Measurements from ENCODE around the gene EPHB6.

The EPHB6 gene

DNA sequence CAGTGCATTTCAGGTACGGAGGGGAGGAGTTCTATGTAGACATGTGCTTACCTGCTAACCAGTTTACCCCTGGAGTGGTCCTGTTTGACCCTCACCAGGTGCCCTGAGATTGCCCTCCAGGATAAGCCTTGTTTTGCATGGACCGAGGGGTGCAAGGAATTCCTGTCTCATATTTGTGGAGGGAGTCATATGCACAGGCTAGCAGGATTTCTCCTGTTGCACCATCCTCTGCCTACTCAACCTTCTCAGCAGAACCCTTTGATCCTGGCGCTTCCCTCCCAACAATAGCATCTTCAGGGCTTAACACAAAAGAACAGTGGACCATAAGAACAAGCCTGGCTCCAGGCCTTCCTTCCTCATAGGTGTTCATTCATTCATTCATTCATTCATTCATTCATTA is 23.4 kb downstream of the EPHB6 start:
- no peak for DNase-seq

DNA sequence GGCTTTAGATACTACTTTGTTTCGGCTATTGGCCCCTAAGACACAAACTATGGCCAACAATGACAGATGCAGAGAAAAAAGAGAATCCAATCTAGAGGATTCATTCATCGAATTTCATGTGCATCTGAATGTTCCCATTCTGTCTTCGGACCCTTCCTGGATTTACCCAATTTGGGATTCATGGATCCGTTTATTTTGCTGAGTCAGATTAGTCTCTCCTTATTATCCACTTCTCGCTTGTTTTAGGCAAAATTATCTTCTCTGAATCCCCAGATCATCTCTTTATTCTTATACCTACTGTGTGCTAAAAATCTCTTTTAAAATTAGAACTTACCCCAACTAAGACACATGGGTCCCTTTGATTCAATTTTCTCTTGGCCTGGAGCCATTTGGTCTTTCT is 24.2 kb downstream of the EPHB6 start:
- no peak for DNase-seq

DNA sequence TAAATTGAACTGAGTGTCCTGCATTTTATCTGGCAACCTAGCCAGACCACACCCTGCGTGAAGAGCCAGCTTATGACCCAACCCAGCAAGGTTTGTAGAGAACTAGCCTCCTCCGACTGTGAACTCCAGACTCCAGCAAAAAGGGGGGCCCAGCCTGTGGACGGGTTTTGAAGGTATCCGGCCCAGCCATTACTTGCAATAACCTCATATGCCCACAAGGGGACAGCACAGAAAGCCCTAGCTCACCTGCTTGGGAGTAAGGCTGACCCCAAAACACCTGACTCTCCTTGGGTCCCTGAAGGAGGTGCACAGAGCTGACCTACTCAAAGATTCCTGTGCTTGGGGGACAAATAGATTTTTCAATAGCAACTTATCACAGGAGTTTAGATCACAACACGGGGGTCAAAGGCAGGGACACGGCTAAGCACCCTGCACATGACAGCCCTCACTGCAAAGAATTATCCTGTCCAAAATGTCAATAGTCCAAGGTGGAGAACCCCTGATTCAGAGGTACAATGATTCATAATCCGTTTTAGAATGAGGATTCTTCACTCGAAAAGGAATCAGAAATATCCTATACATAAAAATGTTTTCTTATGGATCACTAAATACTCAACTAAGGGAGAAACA is 26.1 kb downstream of the EPHB6 start:
- peak; percentile 61 for DNase-seq

DNA sequence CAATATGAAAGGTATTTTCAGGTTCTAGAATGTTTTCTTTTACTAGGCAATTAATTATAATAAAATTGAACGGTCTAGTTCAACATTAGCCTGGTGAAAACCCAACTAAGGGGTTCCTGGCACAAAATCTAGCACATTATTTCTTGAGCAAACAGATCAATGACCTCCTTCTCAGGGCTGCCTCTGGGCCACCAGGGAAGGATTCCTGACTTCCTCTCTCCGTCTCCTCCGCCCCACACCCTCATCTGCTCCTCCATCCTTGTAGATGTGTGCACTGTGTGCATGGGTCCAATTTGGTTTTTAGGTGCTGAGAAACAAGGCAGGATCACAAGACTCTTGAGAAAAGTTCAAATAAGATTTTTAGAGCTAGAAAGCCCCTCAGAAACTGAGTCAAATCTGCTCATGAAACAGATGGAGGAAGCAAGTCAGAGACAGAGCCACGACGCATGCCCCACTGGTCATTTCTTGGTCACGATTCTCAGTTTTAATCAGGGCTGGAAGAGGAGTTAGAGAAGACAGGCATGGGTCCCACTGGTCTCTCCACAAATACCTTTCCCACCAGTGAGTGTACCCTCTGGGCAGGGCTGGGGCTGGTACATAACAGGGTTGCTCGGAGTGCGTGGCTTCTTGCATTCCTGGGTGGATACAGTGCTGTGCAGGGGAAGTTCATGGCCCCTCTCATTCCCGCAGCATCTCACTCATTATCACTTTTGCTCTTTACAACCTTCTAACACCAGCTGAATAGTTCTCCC is 26.9 kb downstream of the EPHB6 start:
- DNase-seq: no peak

DNA sequence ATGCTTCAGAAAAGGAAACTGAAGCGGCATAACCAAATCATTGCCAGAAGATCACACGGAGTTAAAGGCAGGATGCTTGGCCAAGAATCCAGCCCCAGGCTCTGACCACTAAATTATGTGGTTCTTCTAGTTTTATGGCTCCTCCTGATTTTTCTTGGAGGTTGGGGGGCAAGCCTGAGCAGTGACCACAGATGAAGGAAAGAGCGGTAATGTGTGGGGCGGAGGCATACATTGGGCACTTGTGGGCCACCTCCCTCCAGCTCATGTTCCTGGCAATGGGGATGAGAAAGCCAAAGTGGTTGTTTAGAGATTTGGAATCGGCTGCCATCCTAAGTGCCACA is 27.4 kb downstream of the EPHB6 start:
- DNase-seq: no peak

DNA sequence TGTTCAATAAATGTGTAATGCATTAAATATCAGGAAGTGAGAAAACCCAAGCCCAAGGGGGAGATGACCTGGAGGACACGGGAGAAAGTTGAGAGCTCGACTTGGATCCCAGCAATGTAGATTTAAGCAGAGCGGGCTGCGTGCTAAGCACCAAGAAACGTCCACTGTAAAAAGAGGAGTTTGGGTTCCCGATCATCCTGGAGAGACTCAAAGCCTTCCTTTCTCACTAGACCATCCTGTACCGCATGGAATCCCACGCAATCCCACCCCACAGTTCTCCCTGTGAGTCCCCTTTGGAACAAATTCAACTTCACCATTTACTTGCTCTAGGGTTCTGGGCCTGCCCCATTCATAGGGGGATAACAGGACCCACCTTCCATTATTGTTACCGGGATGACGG is 28.3 kb downstream of the EPHB6 start:
- no peak for DNase-seq

DNA sequence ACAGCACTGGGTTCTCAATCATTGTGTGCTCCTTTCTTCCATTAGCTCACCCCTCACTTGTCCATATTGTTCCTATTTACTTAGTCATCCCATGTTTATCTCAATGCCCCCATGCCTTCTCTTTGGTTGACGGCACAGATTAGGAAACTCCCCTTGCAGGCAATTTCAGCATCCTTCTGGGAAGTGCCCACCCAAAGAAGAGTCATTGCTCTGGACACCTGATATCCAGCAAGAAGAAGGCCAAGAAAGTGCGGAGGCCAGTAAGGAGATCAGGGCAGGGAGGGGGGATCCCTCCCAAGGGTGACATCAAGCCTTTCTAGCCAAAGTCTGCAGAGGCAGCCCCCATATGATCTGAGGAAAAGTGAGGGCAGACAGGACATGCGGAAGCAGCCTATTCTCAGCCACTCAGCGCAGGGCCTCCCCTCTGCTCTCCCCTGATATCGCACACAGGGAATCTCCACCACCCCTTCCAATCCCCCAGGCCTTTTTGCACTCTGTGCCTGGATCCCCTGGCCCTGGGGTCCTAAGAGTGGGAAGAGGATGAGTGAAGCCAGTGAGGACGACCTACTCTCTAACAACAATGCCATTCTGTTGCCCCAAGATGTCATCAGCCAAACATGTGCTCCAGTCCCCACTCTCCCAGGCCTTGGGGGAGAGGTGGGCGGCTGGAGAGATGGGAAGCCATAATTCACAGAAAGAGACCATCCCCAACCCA is 28.9 kb downstream of the EPHB6 start:
- no peak for DNase-seq

DNA sequence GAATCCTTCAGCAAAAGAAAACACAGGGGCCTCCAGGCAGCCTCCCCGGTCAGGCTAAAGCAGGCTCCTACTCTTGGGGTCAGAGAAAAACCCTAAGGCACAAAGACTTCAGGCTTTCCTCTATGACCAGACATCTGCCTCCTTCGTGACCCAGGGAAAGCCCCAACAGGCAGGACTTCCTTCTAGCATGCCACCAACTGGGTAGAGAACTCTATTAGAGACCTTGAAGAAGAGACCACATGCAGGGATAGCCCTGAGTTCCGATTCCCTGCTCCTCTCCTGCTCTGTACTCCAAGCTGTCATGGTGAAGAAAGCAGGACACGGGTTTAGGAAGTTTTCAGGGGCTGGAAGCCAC is 29.4 kb downstream of the EPHB6 start:
- DNase-seq: no peak

DNA sequence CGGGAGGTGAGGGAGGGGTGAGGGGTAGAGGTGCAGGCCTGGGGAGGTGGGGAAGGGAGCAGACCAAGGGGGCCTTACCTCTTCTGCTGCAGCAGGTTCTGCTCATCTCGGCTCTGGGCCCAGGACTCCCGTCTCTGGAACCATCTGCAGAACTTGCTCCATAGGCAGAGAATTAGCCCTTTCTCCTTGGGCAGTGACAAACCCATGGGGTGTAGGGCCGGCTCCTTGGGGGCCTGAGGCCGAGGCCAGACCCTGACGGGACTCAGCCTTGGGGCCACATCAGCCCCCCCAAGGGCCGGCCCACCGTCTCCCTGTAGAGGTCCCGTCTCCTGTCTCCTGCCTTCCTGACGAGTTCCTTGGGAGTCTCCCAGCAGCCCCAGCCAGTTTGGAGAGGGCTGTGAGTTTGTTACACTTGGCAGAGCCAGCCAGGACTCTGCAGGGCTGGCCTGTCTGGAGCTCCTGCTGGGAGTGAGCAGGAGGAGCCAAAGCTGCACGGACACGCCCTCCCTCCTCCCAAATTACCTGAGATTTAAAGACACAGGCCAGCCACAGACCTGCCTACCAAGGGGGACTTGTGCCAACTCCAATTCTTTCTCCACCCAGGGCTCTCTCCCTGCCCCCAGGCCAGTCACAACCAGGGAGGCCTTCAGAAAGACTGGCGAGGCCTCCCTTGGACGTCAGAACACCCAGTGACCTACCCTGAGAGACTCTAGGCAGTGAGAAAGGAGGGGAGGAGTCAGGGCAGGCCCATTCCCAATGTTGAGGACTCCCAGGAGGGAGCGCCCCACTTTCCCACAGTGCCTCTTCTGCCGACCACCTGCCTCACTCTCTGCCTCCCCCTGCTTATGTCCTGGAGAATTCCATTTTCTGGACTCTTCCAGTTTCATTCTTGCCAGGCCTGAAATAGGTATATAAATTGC is 30.7 kb downstream of the EPHB6 start, which contains the start of gene TRPV6:
TSS of gene TRPV6 (minus strand) at position 435 of the 920 bp plus-strand sequence.
- DNase-seq: no peak

DNA sequence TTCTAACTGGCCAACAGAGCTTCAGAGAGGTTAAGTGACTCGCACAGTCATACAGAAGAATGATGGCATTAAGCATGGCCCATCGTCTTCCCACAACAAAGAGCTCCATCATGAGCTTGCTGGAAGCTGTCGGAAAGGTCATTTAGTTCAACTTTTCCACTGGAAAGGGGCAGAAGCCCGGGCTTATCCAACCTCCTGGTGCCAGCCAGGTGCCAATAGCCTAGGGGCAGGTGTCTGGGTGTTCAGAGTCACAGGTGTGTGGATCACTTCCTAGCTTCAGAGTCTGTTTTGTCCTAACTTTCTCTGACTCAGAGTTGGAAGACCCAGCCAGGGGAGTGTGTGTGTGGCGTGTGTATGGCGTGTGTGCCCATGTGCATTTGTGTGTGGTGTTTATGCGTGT is 32.0 kb downstream of the EPHB6 start:
- DNase-seq: no peak

DNA sequence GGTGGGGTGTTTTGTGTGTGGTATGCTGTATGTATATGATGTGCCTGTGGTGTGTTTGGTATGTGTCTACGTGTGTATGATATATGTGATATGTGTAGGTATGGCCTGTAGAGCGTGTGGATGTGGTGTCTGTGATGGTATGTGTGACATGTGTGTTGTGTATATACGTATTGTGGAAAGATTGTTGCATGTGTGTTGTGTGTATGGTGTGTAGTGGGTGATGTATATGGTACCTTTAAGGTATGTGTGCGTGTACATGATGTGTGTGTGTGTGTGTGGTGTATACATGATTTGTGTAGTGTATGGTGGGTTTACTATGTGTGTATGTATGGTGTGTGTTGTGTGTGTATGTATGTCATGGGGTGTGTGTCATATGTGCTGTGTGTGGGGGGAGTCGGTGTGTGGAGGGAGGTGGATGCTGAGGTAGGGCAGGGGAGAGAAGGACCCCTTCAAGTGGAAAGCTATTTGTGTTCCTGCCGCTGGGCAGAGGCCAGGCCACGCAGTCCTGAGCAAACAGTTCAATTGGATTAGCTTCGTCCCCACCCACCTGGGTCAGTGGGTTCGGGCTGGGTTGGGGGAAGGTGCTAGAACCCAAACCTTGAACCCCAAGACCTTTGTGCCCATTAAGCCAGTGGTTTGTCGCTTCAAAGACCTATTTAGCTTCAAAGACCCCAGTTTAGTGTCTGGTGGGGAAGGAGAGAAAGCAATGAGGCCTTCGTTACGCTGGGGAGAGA is 32.6 kb downstream of the EPHB6 start:
- no peak for DNase-seq

DNA sequence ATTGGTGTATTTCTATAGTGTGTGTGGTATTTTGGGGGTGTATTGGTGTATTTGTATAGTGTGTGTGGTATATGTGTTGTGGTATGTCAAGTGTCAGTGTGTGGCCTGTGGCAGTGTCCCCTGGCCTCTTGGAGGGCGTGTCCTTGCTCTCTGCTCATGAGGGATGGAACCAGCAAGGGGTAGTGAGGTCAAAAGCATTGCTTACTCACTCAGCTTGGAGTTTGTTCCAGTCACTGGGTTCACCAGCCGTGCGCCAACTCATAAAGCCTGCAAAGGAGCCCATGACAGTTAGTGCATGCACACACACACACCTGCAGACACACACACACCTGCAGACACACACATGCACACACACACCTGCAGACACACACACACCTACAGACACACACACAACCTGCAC is 34.9 kb downstream of the EPHB6 start:
- DNase-seq: no peak

DNA sequence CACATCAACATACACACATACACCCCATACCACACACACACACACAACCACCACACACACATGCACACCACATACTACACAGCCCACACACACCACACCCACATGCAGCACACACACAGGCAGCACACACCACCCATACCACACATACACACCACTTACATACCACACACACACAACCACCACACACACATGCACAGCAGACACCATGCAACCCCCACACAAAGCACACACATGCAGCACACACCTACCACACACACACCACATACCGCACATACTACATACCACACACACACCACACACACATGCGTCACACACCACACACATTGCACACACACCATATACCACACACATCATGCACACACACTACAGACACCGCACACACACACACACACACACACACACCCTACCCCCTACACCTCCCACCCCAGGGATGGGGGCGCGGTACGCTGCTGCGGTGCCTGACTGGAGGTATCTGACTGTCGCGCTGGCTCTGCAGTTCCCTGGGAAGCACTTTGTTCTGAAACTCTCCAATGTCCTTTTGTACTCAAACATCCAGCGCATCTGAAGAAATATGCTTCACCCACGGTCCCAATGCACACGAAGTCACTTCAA is 36.1 kb downstream of the EPHB6 start:
- no peak for DNase-seq

DNA sequence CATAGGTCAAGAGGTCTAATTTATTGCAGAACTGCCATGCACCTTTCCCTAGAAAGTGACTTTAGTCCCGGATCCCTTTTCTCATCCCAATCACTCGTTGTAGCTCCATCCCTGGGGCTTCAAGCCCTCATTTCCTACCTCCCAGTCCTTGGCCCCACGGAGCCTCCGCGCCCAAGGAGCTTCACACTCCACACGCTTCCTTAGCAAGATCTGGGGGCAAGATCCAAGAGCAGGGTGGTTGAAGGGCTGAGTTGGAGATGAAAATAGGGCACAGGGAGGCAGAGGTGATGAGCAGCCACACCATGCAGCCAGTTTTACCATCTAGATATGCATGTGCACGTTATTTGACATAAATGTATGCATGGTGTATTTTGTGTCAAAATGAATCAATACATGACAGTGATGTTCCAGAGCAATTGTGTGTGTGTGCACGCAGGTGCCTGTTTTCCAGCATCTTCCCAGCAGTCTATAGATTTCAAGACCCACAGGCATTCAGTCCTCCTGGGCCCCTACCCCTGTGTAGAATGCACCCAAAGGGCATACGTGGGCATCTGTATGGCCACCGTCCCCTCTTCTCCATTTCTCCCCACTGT is 36.7 kb downstream of the EPHB6 start:
- DNase-seq: no peak

DNA sequence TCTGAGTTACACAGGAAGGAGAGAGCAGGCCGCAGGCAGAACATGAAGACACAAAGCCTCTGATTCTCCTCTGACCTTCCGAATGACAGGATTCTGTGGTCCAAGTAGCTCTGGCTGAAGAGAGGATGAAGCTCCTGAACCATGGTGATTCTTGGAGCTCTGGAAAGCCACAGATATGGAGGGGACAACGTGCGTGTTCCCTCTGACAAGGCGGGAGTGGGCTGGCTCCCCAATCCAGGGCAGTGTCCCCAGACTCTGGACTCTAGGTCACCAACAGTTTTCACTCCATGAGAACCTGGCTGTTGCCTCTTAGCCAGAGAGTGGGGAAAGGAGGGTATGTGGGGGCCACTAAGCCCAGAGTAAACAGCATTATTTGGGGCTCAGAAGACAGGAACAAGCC is 38.1 kb downstream of the EPHB6 start:
- DNase-seq: no peak

DNA sequence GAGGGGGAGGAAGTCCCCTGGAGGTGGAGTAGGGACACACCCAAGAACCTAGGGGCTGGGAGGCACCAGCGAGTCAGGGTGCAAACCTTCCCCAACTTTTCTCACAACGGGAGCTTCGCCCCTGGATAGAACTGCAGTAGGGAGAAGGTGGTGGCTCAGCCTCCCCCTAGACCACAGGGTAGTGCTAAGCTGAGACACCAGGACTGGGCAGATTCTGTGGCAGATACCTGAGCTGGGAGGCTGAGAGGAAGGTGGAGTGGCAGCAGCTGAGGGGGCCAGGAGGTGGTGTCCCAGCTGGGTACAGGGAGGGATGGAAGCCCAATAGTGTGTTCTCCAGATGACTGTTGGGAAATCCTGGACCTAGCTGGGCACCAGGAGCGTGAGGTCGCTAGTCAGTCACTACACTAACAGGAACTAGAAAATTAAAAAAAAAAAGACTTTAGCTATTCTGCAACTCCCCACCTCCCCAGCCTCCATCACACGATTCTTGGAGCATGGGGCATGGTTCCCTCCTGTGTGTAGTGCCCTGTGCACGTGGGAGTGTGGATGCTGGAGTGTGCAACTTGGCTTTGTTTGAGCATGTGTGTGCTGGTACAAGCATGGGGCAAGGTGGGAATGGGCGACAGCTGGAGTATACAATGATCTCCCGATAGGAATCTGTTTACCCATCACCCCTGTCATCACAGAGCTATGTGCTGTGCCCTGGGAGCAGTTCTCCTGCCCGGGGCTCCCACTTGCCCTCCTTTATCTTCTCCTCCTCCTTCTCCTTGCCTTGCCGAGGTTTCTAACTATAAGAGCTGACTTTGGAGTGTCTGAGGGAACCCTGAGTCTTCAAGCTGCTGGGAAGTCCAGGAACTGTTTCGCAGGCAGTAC is 39.5 kb downstream of the EPHB6 start:
- DNase-seq: no peak

DNA sequence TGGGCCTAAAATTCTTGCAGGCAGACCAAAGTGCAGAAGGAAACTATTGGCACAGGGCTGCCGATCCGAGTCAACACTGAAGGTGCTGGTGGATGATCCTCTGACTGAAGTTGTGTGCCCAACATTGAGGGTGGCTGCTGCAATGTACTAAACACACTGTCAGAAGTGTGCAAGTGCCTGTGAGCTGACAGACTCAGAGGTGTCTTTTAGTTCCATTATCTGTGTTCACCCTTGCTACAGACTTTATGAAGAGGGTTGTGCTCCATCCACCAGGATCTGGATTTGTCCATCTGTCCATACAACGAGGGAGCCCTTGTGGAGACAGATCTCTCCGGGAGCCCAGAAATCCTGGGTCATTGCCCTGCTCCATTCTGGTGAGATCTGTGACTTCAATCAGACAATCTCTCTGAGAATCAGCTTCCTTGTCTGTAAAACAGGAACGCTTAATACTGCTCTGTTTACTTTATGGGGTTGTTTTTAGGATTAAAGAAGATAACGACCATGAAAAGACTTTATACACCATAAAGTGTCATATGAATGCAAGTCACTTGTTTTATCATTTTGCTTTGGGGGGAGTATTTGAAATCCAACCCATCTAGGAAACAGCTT is 40.2 kb downstream of the EPHB6 start:
- DNase-seq: no peak

DNA sequence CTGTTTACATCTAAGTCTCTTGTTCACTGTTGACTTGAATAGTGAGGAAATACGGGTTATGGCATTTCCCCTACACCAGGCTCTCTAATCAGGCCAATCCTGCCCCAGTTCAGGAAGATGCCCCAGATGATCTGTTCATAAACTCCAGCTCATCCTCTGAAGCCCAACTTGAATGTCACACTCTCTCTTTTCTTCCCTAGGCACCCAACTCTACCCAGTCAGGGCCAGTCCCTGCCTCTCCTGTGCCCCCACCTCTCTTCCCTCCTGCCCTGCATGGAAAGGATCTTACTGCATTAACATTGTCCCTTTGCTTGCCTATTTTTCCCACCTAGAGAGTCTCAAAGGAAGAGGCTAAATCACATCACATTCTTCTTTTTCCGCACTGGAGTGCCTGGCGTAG is 41.3 kb downstream of the EPHB6 start:
- no peak for DNase-seq

DNA sequence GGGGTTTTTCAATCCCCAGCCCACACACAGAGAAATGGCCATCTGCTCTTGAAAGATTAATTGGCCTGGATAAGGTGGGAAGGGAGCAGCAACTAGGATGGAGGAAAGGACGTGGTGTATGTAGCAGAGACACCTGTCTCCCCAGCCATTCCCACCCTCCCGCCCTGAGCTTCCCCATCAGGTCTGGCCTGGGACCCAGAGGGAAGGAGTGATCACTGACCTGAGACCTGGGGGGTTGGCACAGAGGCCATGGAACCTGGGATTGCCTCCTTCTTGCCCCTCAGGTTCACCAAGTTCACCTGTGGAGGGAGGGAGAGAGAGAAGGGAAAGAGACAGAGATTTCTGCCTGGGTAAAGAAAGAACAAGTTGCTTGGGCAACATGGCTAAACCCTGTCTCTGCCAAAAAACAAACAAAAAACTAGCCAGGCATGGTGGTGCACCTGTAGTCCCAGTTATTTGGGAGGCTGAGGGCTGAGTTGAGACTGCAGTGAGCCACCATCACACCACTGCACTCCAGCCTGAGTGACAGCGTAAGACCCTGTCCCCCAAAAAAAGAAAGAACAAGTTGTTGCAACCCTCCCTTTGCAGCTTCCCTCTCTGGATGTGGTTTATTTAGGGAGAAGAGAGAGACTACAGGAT is 42.0 kb downstream of the EPHB6 start:
- no peak for DNase-seq

DNA sequence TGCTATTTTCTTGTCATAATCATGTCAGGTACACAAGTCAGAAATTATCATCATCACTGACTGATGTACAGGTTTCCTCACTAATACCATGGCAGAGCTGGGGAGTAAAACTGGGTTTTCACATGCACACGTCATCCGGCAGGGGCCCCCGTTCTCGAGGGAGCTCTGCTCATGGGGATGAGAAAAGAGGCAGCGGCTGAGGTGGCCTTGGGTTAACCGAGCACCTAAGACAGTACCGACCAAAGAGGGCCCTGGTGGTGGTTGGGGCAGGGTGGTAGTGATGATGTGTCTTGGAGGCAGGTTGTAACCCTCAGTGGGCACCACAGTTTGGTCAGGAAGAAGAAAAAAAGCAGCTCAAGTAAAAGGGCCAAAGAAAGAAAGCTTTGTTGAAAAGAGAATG is 42.8 kb downstream of the EPHB6 start:
- no peak for DNase-seq
